Measurements from ENCODE around the gene BMP10. TPM values are rescaled to one million over a fixed set of nuclear protein-coding genes. Genes with fewer than 3 reads are reported as not detected.

BMP10 gene
- total RNA-seq, 2 donors from 2014 or later, result not detected

GRCh38 chr2:68885074-68885810, 14.0 kb upstream of the BMP10 start:
- Mint-ChIP-seq H3K4me3 (no peak overlapping the region), H3K36me3 (ENCODE audit: insufficient read depth in 2 of 2) (no peaks in the 10 kb centered on the region), H3K27ac (no peak overlapping the region), H3K9me3 (no peaks in the 10 kb centered on the region), H3K4me1 (ENCODE audit: low read depth) (peaks cover 5% of the 10 kb centered on the region), H3K27me3 (ENCODE audit: low read depth) (peaks cover 10% of the 10 kb centered on the region)
- DNase-seq, result no peak
- no peak for ATAC-seq (replicated peaks in 1 of 2)

- H3K4me1 Mint-ChIP-seq (ENCODE audit: low read depth), result peaks cover 14% of the 10 kb centered on the region
- H3K27ac Mint-ChIP-seq, result no peak overlapping the region
- no peaks in the 10 kb centered on the region for H3K9me3 Mint-ChIP-seq
Observed at GRCh38 chr2:68880213-68880612, 9.0 kb upstream of the BMP10 start.

GRCh38 chr2:68879296-68879695, 8.1 kb upstream of the BMP10 start:
- Mint-ChIP-seq H3K4me1 (ENCODE audit: low read depth) (peaks cover 10% of the 10 kb centered on the region), H3K4me3 (no peak overlapping the region), H3K27ac (no peak overlapping the region), H3K9me3 (no peaks in the 10 kb centered on the region), H3K27me3 (ENCODE audit: low read depth) (peaks cover 27% of the 10 kb centered on the region), H3K36me3 (ENCODE audit: insufficient read depth in 2 of 2) (no peaks in the 10 kb centered on the region)
- ATAC-seq (replicated peaks in 1 of 2) (no peak), DNase-seq (no peak)

More at GRCh38 chr2:68880213-68880612, 9.0 kb upstream of the BMP10 start:
- Mint-ChIP-seq H3K4me3 (no peak overlapping the region), H3K36me3 (ENCODE audit: insufficient read depth in 2 of 2) (no peaks in the 10 kb centered on the region), H3K27me3 (ENCODE audit: low read depth) (peaks cover 27% of the 10 kb centered on the region)
- ATAC-seq (replicated peaks in 1 of 2) (no peak), DNase-seq (no peak)

GRCh38 chr2:68878753-68879152, 7.6 kb upstream of the BMP10 start:
- no peak overlapping the region for H3K4me3 Mint-ChIP-seq
- H3K27ac Mint-ChIP-seq, result no peak overlapping the region
- no peaks in the 10 kb centered on the region for H3K9me3 Mint-ChIP-seq
- no peak for ATAC-seq (replicated peaks in 1 of 2)
- DNase-seq, result no peak
- H3K36me3 Mint-ChIP-seq (ENCODE audit: insufficient read depth in 2 of 2), result no peaks in the 10 kb centered on the region
- peaks cover 10% of the 10 kb centered on the region for H3K4me1 Mint-ChIP-seq (ENCODE audit: low read depth)
- H3K27me3 Mint-ChIP-seq (ENCODE audit: low read depth), result peaks cover 27% of the 10 kb centered on the region

GRCh38 chr2:68878071-68878711, 7.0 kb upstream of the BMP10 start:
- Mint-ChIP-seq H3K4me3 (no peak overlapping the region), H3K27ac (no peak overlapping the region), H3K4me1 (ENCODE audit: low read depth) (peaks cover 10% of the 10 kb centered on the region), H3K36me3 (ENCODE audit: insufficient read depth in 2 of 2) (no peaks in the 10 kb centered on the region), H3K27me3 (ENCODE audit: low read depth) (peaks cover 27% of the 10 kb centered on the region), H3K9me3 (no peaks in the 10 kb centered on the region)
- DNase-seq, result no peak
- no peak for ATAC-seq (replicated peaks in 1 of 2)

- no peak overlapping the region for H3K4me3 Mint-ChIP-seq
- DNase-seq, result no peak
- ATAC-seq (replicated peaks in 1 of 2), result no peak
- no peaks in the 10 kb centered on the region for H3K36me3 Mint-ChIP-seq (ENCODE audit: insufficient read depth in 2 of 2)
- no peak overlapping the region for H3K27ac Mint-ChIP-seq
- H3K4me1 Mint-ChIP-seq (ENCODE audit: low read depth), result peaks cover 10% of the 10 kb centered on the region
- H3K27me3 Mint-ChIP-seq (ENCODE audit: low read depth), result peaks cover 24% of the 10 kb centered on the region
- no peaks in the 10 kb centered on the region for H3K9me3 Mint-ChIP-seq
Observed at GRCh38 chr2:68877079-68877772, 6.0 kb upstream of the BMP10 start.

GRCh38 chr2:68870215-68870614, 982 bp downstream of the BMP10 start:
- H3K4me3 Mint-ChIP-seq, result no peak overlapping the region
- H3K27ac Mint-ChIP-seq, result no peak overlapping the region
- H3K36me3 Mint-ChIP-seq (ENCODE audit: insufficient read depth in 2 of 2), result no peaks in the 10 kb centered on the region
- H3K4me1 Mint-ChIP-seq (ENCODE audit: low read depth), result no peaks in the 10 kb centered on the region
- no peaks in the 10 kb centered on the region for H3K9me3 Mint-ChIP-seq
- ATAC-seq (replicated peaks in 1 of 2), result no peak
- no peak for DNase-seq
- no peaks in the 10 kb centered on the region for H3K27me3 Mint-ChIP-seq (ENCODE audit: low read depth)

GRCh38 chr2:68865108-68865507, 6.1 kb downstream of the BMP10 start:
- no peaks in the 10 kb centered on the region for H3K4me1 Mint-ChIP-seq (ENCODE audit: low read depth)
- DNase-seq, result no peak

GRCh38 chr2:68863996-68864395, 7.2 kb downstream of the BMP10 start:
- Mint-ChIP-seq H3K4me1 (ENCODE audit: low read depth) (no peaks in the 10 kb centered on the region), H3K36me3 (ENCODE audit: insufficient read depth in 2 of 2) (no peaks in the 10 kb centered on the region), H3K27ac (no peak overlapping the region), H3K9me3 (no peaks in the 10 kb centered on the region), H3K27me3 (ENCODE audit: low read depth) (no peaks in the 10 kb centered on the region), H3K4me3 (no peak overlapping the region)
- ATAC-seq (replicated peaks in 1 of 2) (no peak), DNase-seq (no peak)

More at GRCh38 chr2:68865108-68865507, 6.1 kb downstream of the BMP10 start:
- H3K4me3 Mint-ChIP-seq, result no peak overlapping the region
- H3K9me3 Mint-ChIP-seq, result no peaks in the 10 kb centered on the region
- H3K36me3 Mint-ChIP-seq (ENCODE audit: insufficient read depth in 2 of 2), result no peaks in the 10 kb centered on the region
- no peaks in the 10 kb centered on the region for H3K27me3 Mint-ChIP-seq (ENCODE audit: low read depth)
- no peak overlapping the region for H3K27ac Mint-ChIP-seq
- ATAC-seq (replicated peaks in 1 of 2), result no peak

- Mint-ChIP-seq H3K27ac (no peak overlapping the region), H3K4me1 (ENCODE audit: low read depth) (peaks cover 6% of the 10 kb centered on the region), H3K9me3 (no peaks in the 10 kb centered on the region), H3K4me3 (no peak overlapping the region), H3K27me3 (ENCODE audit: low read depth) (no peaks in the 10 kb centered on the region), H3K36me3 (ENCODE audit: insufficient read depth in 2 of 2) (no peaks in the 10 kb centered on the region)
- DNase-seq (no peak), ATAC-seq (replicated peaks in 1 of 2) (no peak)
Observed at GRCh38 chr2:68862889-68863288, 8.3 kb downstream of the BMP10 start.

GRCh38 chr2:68861330-68861729, 9.9 kb downstream of the BMP10 start:
- peaks cover 5% of the 10 kb centered on the region for H3K27me3 Mint-ChIP-seq (ENCODE audit: low read depth)
- H3K9me3 Mint-ChIP-seq, result no peaks in the 10 kb centered on the region
- DNase-seq, result no peak
- no peak overlapping the region for H3K27ac Mint-ChIP-seq
- no peak overlapping the region for H3K4me3 Mint-ChIP-seq
- H3K36me3 Mint-ChIP-seq (ENCODE audit: insufficient read depth in 2 of 2), result no peaks in the 10 kb centered on the region
- peaks cover 13% of the 10 kb centered on the region for H3K4me1 Mint-ChIP-seq (ENCODE audit: low read depth)
- no peak for ATAC-seq (replicated peaks in 1 of 2)

GRCh38 chr2:68860111-68860510, 11.1 kb downstream of the BMP10 start:
- ATAC-seq (replicated peaks in 1 of 2), result no peak
- DNase-seq, result no peak
- no peak overlapping the region for H3K4me3 Mint-ChIP-seq
- H3K9me3 Mint-ChIP-seq, result no peaks in the 10 kb centered on the region
- no peaks in the 10 kb centered on the region for H3K36me3 Mint-ChIP-seq (ENCODE audit: insufficient read depth in 2 of 2)
- peaks cover 13% of the 10 kb centered on the region for H3K4me1 Mint-ChIP-seq (ENCODE audit: low read depth)
- no peak overlapping the region for H3K27ac Mint-ChIP-seq
- H3K27me3 Mint-ChIP-seq (ENCODE audit: low read depth), result peaks cover 5% of the 10 kb centered on the region

GRCh38 chr2:68857855-68858456, 13.2 kb downstream of the BMP10 start:
- no peaks in the 10 kb centered on the region for H3K9me3 Mint-ChIP-seq
- H3K4me1 Mint-ChIP-seq (ENCODE audit: low read depth), result peaks cover 13% of the 10 kb centered on the region
- H3K36me3 Mint-ChIP-seq (ENCODE audit: insufficient read depth in 2 of 2), result no peaks in the 10 kb centered on the region
- H3K27me3 Mint-ChIP-seq (ENCODE audit: low read depth), result peaks cover 10% of the 10 kb centered on the region
- no peak overlapping the region for H3K27ac Mint-ChIP-seq
- ATAC-seq (replicated peaks in 1 of 2) (peak; percentile 53 to 84), DNase-seq (no peak)
- no peak overlapping the region for H3K4me3 Mint-ChIP-seq

Data from activated T-cell treated with anti-CD3 and anti-CD28 coated beads, Interleukin-2, amount 50 U/mL, for 72 hours (primary cell).